ENCODE measurements around the gene PSTPIP1.

DNA sequence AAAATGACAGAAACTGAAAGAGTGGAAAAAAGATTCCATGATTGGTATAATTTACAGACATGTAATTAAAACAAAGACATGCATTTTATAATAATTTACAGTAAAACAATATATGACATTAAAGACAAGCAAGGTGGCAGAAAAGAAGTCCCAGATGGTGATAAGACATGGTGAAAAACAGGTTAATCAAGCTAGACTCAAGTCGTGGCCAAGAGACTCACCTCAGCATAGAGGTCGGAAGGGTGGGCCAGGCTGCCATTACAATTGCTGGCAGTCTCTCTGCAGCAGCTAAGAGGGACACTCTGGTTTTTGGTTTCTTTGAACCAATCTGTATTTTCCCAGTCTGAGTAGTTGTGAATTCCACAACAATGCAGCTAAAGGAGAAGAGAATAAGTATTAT is 57.6 kb downstream of the PSTPIP1 start:
- TF ChIP-seq, protein P1, sequence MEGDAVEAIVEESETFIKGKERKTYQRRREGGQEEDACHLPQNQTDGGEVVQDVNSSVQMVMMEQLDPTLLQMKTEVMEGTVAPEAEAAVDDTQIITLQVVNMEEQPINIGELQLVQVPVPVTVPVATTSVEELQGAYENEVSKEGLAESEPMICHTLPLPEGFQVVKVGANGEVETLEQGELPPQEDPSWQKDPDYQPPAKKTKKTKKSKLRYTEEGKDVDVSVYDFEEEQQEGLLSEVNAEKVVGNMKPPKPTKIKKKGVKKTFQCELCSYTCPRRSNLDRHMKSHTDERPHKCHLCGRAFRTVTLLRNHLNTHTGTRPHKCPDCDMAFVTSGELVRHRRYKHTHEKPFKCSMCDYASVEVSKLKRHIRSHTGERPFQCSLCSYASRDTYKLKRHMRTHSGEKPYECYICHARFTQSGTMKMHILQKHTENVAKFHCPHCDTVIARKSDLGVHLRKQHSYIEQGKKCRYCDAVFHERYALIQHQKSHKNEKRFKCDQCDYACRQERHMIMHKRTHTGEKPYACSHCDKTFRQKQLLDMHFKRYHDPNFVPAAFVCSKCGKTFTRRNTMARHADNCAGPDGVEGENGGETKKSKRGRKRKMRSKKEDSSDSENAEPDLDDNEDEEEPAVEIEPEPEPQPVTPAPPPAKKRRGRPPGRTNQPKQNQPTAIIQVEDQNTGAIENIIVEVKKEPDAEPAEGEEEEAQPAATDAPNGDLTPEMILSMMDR (IDR thresholded peaks at IDR 0.05), result no peak
- no peak for TF ChIP-seq POLR2A (IDR thresholded peaks at IDR 0.05)
